CD14-positive monocyte (primary cell): Measurements from ENCODE around the gene MMP28. TPM values are rescaled to one million over a fixed set of nuclear protein-coding genes. Genes with fewer than 3 reads are reported as not detected.
A peak's percentile ranks its signal among the peaks of the same experiment; 100 is the strongest.

Experiments used
- DNase-seq, 3 donors: peaks; one replicate each; pipeline ENCODE4 v3.0.0-alpha.2; 2011 to 2022
- H2AFZ ChIP-seq: 2 replicates; pipeline ENCODE4 v1.6.0; 2012; ENCODE audit warnings: mild to moderate bottlenecking, low read depth, low read length, inconsistent platforms; ENCODE audit not compliant: insufficient read depth, poor library complexity, severe bottlenecking
- H3K27ac ChIP-seq, 2 donors: 1 replicate in 1 of 2; 2 replicates in 1 of 2; pipeline ENCODE4 v1.5.1; 2012 to 2013; ENCODE audit warnings: low read length in 2 of 2, control low read depth in 1 of 2, inconsistent platforms in 1 of 2, low read depth in 1 of 2, mild to moderate bottlenecking in 1 of 2
- H3K27me3 ChIP-seq, 2 donors: one replicate each; pipeline versions ENCODE4 v1.6.0 to v1.6.1; 2011 to 2013; ENCODE audit warnings: low read length in 2 of 2; ENCODE audit not compliant: control insufficient read depth in 2 of 2, insufficient read depth in 2 of 2
- H3K36me3 ChIP-seq, 2 donors: replicated peaks in 1 of 2; 1 replicate in 1 of 2; 2 replicates in 1 of 2; pipeline versions ENCODE4 v1.5.1 to v1.6.1; 2012 to 2013; ENCODE audit warnings: low read length in 2 of 2, control low read depth in 1 of 2, inconsistent platforms in 1 of 2, mild to moderate bottlenecking in 1 of 2; ENCODE audit not compliant: insufficient read depth in 2 of 2, control insufficient read depth in 1 of 2
- H3K4me1 ChIP-seq, 2 donors: 1 replicate in 1 of 2; 2 replicates in 1 of 2; pipeline versions ENCODE4 v1.5.1 to v1.6.1; 2012 to 2013; ENCODE audit warnings: low read length in 2 of 2, control low read depth in 1 of 2, inconsistent platforms in 1 of 2, mild to moderate bottlenecking in 1 of 2, moderate library complexity in 1 of 2; ENCODE audit not compliant: insufficient read depth in 2 of 2, control insufficient read depth in 1 of 2
- H3K4me2 ChIP-seq: replicated peaks from 2 replicates; pipeline ENCODE3; 2012; ENCODE audit warnings: low read length, moderate library complexity, mild to moderate bottlenecking; ENCODE audit not compliant: poor library complexity, severe bottlenecking; ENCODE audit errors: extremely low read depth
- H3K4me3 ChIP-seq, 3 experiments: fragments of 200-600 bp in 1 of 3; sonication (generic) in 1 of 3; replicated peaks in 1 of 3; 1 replicate in 2 of 3; 2 replicates in 1 of 3; pipeline ENCODE4 v1.5.1; 2011 to 2013; ENCODE audit warnings: low read length in 3 of 3, mild to moderate bottlenecking in 3 of 3, control low read depth in 2 of 3, low read depth in 2 of 3, inconsistent platforms in 1 of 3, moderate library complexity in 1 of 3
- H3K79me2 ChIP-seq: 2 replicates; pipeline ENCODE4 v1.6.0; 2012; ENCODE audit warnings: mild to moderate bottlenecking, control low read depth, inconsistent platforms, low read length, moderate library complexity; ENCODE audit not compliant: insufficient read depth
- H3K9ac ChIP-seq: 2 replicates; pipeline ENCODE4 v1.6.0; 2017; ENCODE audit warnings: low read length, mild to moderate bottlenecking; ENCODE audit not compliant: insufficient read depth, poor library complexity, severe bottlenecking
- H3K9me3 ChIP-seq, 2 donors: replicated peaks in 1 of 2; 1 replicate in 1 of 2; 2 replicates in 1 of 2; pipeline versions ENCODE4 v1.5.1 to v1.6.1; 2012 to 2013; ENCODE audit warnings: low read length in 2 of 2, control low read depth in 1 of 2; ENCODE audit not compliant: control insufficient read depth in 1 of 2, insufficient read depth in 1 of 2
- H4K20me1 ChIP-seq: 2 replicates; pipeline ENCODE4 v1.6.0; 2012; ENCODE audit warnings: mild to moderate bottlenecking, low read length, control low read depth, moderate library complexity; ENCODE audit not compliant: insufficient read depth
- H3K27ac Mint-ChIP-seq, 7 donors: one replicate each; pipeline ENCODE4 v1.8.0; 2020; ENCODE audit warnings: mild to moderate bottlenecking in 7 of 7, mixed read lengths in 7 of 7, moderate library complexity in 6 of 7, inconsistent platforms in 2 of 7
- H3K27me3 Mint-ChIP-seq, 3 donors: one replicate each; pipeline ENCODE4 v1.8.0; 2021 to 2022; ENCODE audit warnings: low read depth in 3 of 3, mild to moderate bottlenecking in 3 of 3, mixed read lengths in 3 of 3, moderate library complexity in 3 of 3, inconsistent platforms in 1 of 3
- H3K36me3 Mint-ChIP-seq, 2 donors: one replicate each; pipeline ENCODE4 v1.8.0; 2020; ENCODE audit warnings: mixed read lengths in 2 of 2, inconsistent platforms in 1 of 2, mild to moderate bottlenecking in 1 of 2
- H3K4me1 Mint-ChIP-seq: one replicate; pipeline ENCODE4 v1.8.0; 2020; ENCODE audit warnings: mild to moderate bottlenecking, mixed read lengths
- H3K4me3 Mint-ChIP-seq, 2 donors: one replicate each; pipeline ENCODE4 v1.8.0; 2020; ENCODE audit warnings: mild to moderate bottlenecking in 2 of 2, mixed read lengths in 2 of 2, moderate library complexity in 1 of 2
- H3K9me3 Mint-ChIP-seq, 7 donors: one replicate each; pipeline ENCODE4 v1.8.0; 2020 to 2022; ENCODE audit warnings: mixed read lengths in 7 of 7, mild to moderate bottlenecking in 6 of 7, moderate library complexity in 6 of 7, inconsistent platforms in 2 of 7
- CTCF ChIP-seq: fragments of 200-600 bp; IDR thresholded peaks from one replicate; pipeline ENCODE4 v1.8.0; 2022; ENCODE audit warnings: antibody characterized with exemption, mild to moderate bottlenecking
- WGBS: methylation state at CpG from one replicate; pipeline ENCODE4 v1.1.5; 2013; ENCODE audit warnings: missing lambda C conversion rate; ENCODE audit not compliant: insufficient coverage; 5-methylcytosine and 5-hydroxymethylcytosine counted together
- intact Hi-C, 2 donors: fragments of 100-400 bp; cut with micrococcal nuclease; formaldehyde crosslinking; loops; one replicate each; pipeline versions ENCODE4 v1.15.0 to v1.15.1; 2023
- polyA plus RNA-seq, 3 donors: library from polyadenylated mRNA; depleted of rRNA in 1 of 3; unstranded in 2 of 3; stranded (reverse) in 1 of 3; fragments of 300-500 nt in 2 of 3; fragments of >200 nt in 1 of 3; fragmentation: Illumina TruSeq in 2 of 3; gene quantifications; 1 replicate in 2 of 3; 2 replicates in 1 of 3; pipeline ENCODE4 v1.2.3, GENCODE V29; 2012 to 2021

MMP28 gene
- polyA plus RNA-seq, 3 donors, result not detected

- Histone ChIP-seq H3K9me3 (no peaks in the 10 kb centered on the region), H3K79me2 (no peaks in the 10 kb centered on the region), H3K9ac (no peak overlapping the region), H3K27me3 (peaks cover 5 to 23% of the 10 kb centered on the region in 2 donors), H3K27ac (no peak overlapping the region), H3K36me3 (peaks cover 2 to 3% of the 10 kb centered on the region in 2 donors), H3K4me3 (no peak overlapping the region), H4K20me1 (no peaks in the 10 kb centered on the region), H2AFZ (no peak overlapping the region), H3K4me2 (no peak overlapping the region), H3K4me1 (peaks cover 4 to 7% of the 10 kb centered on the region in 2 donors)
- Mint-ChIP-seq H3K4me1 (peaks cover 11% of the 10 kb centered on the region), H3K9me3 (peaks cover 0 to 3% (median 0%) of the 10 kb centered on the region in 7 donors), H3K4me3 (no peak overlapping the region), H3K36me3 (peaks cover 9 to 14% of the 10 kb centered on the region in 2 donors), H3K27me3 (peaks cover 26 to 34% (median 28%) of the 10 kb centered on the region in 3 donors), H3K27ac (no peak overlapping the region)
- intact Hi-C loops, result no loop called here
- 88% methylated on average over 3 of the region's 6 CpGs for WGBS
- TF ChIP-seq CTCF, result no peak
- no peak for DNase-seq
Measured at GRCh38 chr17:35733366-35733765, 62.1 kb downstream of the MMP28 start.

GRCh38 chr17:35732806-35733136 is 62.7 kb downstream of the MMP28 start:
- no CpG with 5 or more reads among the region's 1 CpG for WGBS
- Histone ChIP-seq H3K4me2 (no peak overlapping the region), H3K27me3 (peaks cover 5 to 23% of the 10 kb centered on the region in 2 donors), H3K9me3 (no peaks in the 10 kb centered on the region), H3K36me3 (peaks cover 5 to 9% of the 10 kb centered on the region in 2 donors), H3K27ac (no peak overlapping the region), H3K4me1 (peaks cover 4 to 7% of the 10 kb centered on the region in 2 donors), H3K79me2 (no peaks in the 10 kb centered on the region), H4K20me1 (no peaks in the 10 kb centered on the region), H3K4me3 (no peak overlapping the region), H2AFZ (no peak overlapping the region), H3K9ac (no peak overlapping the region)
- peaks cover 26 to 34% (median 28%) of the 10 kb centered on the region in 3 donors for H3K27me3 Mint-ChIP-seq
- H3K4me3 Mint-ChIP-seq, result peak overlapping the region in 1 of 2 donors; percentile 62
- peaks cover 15 to 20% of the 10 kb centered on the region in 2 donors for H3K36me3 Mint-ChIP-seq
- DNase-seq, result no peak
- no peak overlapping the region for H3K27ac Mint-ChIP-seq
- H3K9me3 Mint-ChIP-seq, result peaks cover 0 to 3% (median 0%) of the 10 kb centered on the region in 7 donors
- peaks cover 11% of the 10 kb centered on the region for H3K4me1 Mint-ChIP-seq
- intact Hi-C loops, result no loop called here
- no peak for TF ChIP-seq CTCF
